ENCODE data around the gene ADRA2B.

DNA sequence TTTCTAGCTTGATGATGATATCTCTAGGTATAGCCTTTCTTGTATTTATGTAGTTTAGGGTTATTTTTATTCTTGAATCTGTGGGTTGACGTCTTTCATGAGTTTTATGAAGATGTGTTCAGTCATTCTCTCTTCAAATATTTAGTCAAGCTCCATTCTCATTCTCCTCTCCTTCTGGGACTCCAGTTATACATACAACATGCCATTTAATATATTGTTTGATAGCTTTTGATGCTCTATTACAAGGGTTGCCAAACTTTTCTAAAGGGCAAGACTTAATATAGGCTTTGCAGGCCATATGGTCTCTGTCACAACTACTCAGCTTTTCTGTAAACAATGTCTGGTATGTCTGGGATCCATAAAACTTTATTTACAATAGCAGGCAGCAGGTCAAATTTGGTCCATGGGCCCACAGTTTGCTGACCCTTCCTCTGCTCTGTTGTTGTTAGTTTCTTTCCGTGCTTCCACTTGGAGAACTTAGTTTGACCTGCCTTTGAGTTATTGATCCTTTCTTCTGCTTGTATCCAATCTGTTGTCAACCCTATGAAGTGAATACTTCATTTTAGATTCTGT lies 41.1 kb downstream of the ADRA2B start:
- TF ChIP-seq, protein P1, sequence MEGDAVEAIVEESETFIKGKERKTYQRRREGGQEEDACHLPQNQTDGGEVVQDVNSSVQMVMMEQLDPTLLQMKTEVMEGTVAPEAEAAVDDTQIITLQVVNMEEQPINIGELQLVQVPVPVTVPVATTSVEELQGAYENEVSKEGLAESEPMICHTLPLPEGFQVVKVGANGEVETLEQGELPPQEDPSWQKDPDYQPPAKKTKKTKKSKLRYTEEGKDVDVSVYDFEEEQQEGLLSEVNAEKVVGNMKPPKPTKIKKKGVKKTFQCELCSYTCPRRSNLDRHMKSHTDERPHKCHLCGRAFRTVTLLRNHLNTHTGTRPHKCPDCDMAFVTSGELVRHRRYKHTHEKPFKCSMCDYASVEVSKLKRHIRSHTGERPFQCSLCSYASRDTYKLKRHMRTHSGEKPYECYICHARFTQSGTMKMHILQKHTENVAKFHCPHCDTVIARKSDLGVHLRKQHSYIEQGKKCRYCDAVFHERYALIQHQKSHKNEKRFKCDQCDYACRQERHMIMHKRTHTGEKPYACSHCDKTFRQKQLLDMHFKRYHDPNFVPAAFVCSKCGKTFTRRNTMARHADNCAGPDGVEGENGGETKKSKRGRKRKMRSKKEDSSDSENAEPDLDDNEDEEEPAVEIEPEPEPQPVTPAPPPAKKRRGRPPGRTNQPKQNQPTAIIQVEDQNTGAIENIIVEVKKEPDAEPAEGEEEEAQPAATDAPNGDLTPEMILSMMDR (IDR thresholded peaks at IDR 0.05), result no peak
- TF ChIP-seq POLR2AphosphoS5 (IDR thresholded peaks at IDR 0.05), result no peak
- TF ChIP-seq EP300 (IDR thresholded peaks at IDR 0.05; ENCODE audit: low read depth), result no peak
